Gastrocnemius medialis (tissue), 4 donors: ENCODE results near the gene CACNA2D3.

Source experiments
- CTCF ChIP-seq, 5 experiments: fragments of 450-650 bp in 3 of 5; fragments of 200-600 bp in 2 of 5; sonication (generic) in 2 of 5; IDR thresholded peaks in 4 of 5; conservative IDR thresholded peaks in 1 of 5; 1 replicate in 4 of 5; 2 replicates in 1 of 5; pipeline ENCODE4 v1.5.1; 2016 to 2019; ENCODE audit warnings: antibody characterized with exemption in 5 of 5, mild to moderate bottlenecking in 3 of 5, moderate library complexity in 3 of 5
- POLR2A ChIP-seq, 2 donors: fragments of 450-650 bp; IDR thresholded peaks; one replicate each; pipeline ENCODE4 v1.6.1; 2017; ENCODE audit warnings: antibody characterized with exemption in 2 of 2, mild to moderate bottlenecking in 2 of 2, moderate library complexity in 2 of 2

- TF ChIP-seq CTCF (IDR thresholded peaks at IDR 0.05 in 4 of 5, conservative IDR thresholded peaks at IDR 0.05 in 1 of 5) (no peak), POLR2A (IDR thresholded peaks at IDR 0.05) (no peak)
These were observed 621.9 kb downstream of the CACNA2D3 start for GRCh38 chr3:54744291-54744690.
